ENCODE results near the gene CUX1. TPM values are rescaled to one million over a fixed set of nuclear protein-coding genes. Genes with fewer than 3 reads are reported as not detected.

CUX1 gene
- total and polyA plus RNA-seq, 2 of the 13 experiments (the other 11 are each of a cell fraction or from before 2014, with no cell fraction given), result 13.7 to 14.9 TPM

DNA sequence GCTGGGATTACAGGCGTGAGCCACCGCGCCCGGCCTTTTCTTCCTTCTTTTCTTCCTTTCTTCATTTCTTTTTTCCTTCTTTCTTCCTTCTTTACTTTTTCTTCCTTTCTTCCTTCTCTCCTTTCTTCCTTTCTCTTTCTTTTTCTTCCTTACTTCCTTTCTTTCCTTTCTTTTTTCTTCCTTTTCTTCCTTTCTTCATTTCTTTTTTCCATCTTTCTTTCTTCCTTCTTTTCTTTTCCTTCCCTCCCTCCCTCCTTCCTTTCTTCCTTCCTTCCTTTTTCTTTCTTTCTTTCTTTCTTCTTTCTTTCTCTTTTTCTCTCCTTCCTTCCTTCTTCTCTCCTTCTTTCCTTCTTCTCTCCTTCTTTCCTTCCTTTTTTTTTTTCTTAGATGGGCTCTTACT, 47.0 kb upstream of the CUX1 start:
- DNase-seq (ENCODE audit: low spot score) (no peak), ATAC-seq (no peak), FAIRE-seq (no peak)
- H2AFZ ChIP-seq (ENCODE audit: low read length), result no peak overlapping the region
- H3K4me3 ChIP-seq (replicated peaks in 1 of 3; ENCODE audit: insufficient read depth in 1 of 3, low read depth in 2 of 3, low read length in 3 of 3), result no peak overlapping the region
- CTCF ChIA-PET (ENCODE audit: low intra/inter-chr PET ratio, low total read pairs), result no interaction called here
- TF ChIP-seq ZNF703 (CRISPR knock-in tag; IDR thresholded peaks at IDR 0.05; ENCODE audit: borderline replicate concordance) (no peak), ZFP36L1 (CRISPR knock-in tag; IDR thresholded peaks at IDR 0.05) (no peak), HNRNPH1 (optimal IDR thresholded peaks at IDR 0.05; ENCODE audit: low read depth, low read length) (no peak), HNF1A (IDR thresholded peaks at IDR 0.05; ENCODE audit: low read depth) (no peak), HNF1A (CRISPR knock-in tag; IDR thresholded peaks at IDR 0.05; ENCODE audit: borderline replicate concordance) (no peak), KDM4B (CRISPR knock-in tag; IDR thresholded peaks at IDR 0.05) (no peak), ZNF484 (CRISPR knock-in tag; IDR thresholded peaks at IDR 0.05; ENCODE audit: borderline replicate concordance, low read depth) (no peak)
- no peak overlapping the region for H3K4me2 ChIP-seq (ENCODE audit: low read depth, low read length)
- H4K20me1 ChIP-seq (ENCODE audit: insufficient read depth, low read length), result no peaks in the 10 kb centered on the region
- in situ Hi-C loops (cut with HindIII; ENCODE audit: extremely low pct_ligation_motif_present, low pct_unique_long_range_greater_than_20kb) (no loop called here), intact Hi-C loops (cut with micrococcal nuclease; ENCODE audit: unreplicated experiment) (no loop called here)
- POLR2A ChIA-PET, result no interaction called here
- peaks cover 4 to 15% of the 10 kb centered on the region in 2 experiments; a peak in 3 of 5 replicates for H3K27me3 ChIP-seq (ENCODE audit: control insufficient read depth in 1 of 2, insufficient read depth in 2 of 2, low read length in 2 of 2)
- no peaks in the 10 kb centered on the region for H3K4me1 ChIP-seq (ENCODE audit: insufficient read depth, low read length)
- H3K36me3 ChIP-seq (replicated peaks in 1 of 2; ENCODE audit: control insufficient read depth in 1 of 2, insufficient read depth in 2 of 2, low read length in 2 of 2), result no peaks in the 10 kb centered on the region
- no peaks in the 10 kb centered on the region for H3K9me3 ChIP-seq (ENCODE audit: low read length)
- no TSS peak for BruUV-seq (replicated peaks)
- H3K79me2 ChIP-seq (ENCODE audit: insufficient read depth, low read length), result no peaks in the 10 kb centered on the region
- H3K27ac ChIP-seq (ENCODE audit: extremely low read length, insufficient read depth, low read length), result no peak overlapping the region
- 91% methylated on average over 4 of the region's 4 CpGs for WGBS (ENCODE audit: low lambda C conversion rate)
- H3K9ac ChIP-seq (ENCODE audit: insufficient read depth, low read depth, low read length), result no peak overlapping the region
